ENCODE data around the gene DAZAP1.

- TF ChIP-seq CTCF (IDR thresholded peaks at IDR 0.05) = no peak
- TF ChIP-seq POLR2A (IDR thresholded peaks at IDR 0.05) = no peak
Observed at GRCh38 chr19:1483131-1483978, 76.0 kb downstream of the DAZAP1 start.
